Measurements from ENCODE around the gene DENND5B.
"Not testable (repeated sequence)": the region's sequence is repeated elsewhere in the genome, so short reads cannot be mapped to it uniquely, and the experiment has no call there.

DENND5B gene

GRCh38 chr12:31460024-31460423 lies 130.9 kb downstream of the DENND5B start:
- no peak for DNase-seq

GRCh38 chr12:31456562-31456961 lies 134.4 kb downstream of the DENND5B start:
- no peak for DNase-seq

- no peak for DNase-seq
Measured at GRCh38 chr12:31444736-31445135, 146.2 kb downstream of the DENND5B start.

GRCh38 chr12:31440586-31440985 lies 150.3 kb downstream of the DENND5B start:
- no peak for DNase-seq

- DNase-seq = no peak
Measured at GRCh38 chr12:31440134-31440533, 150.8 kb downstream of the DENND5B start.

GRCh38 chr12:31431721-31432240 lies 159.2 kb downstream of the DENND5B start:
- no peak for DNase-seq

- DNase-seq = no peak
Measured at GRCh38 chr12:31423405-31423804, 167.5 kb downstream of the DENND5B start.

GRCh38 chr12:31412292-31412801 lies 178.6 kb downstream of the DENND5B start:
- no peak for DNase-seq

- no peak for DNase-seq
Measured at GRCh38 chr12:31408763-31409162, 182.2 kb downstream of the DENND5B start.

GRCh38 chr12:31407562-31407961 lies 183.4 kb downstream of the DENND5B start:
- DNase-seq = no peak

- no peak for DNase-seq
Measured at GRCh38 chr12:31406345-31406744, 184.6 kb downstream of the DENND5B start.

GRCh38 chr12:31405021-31405420 lies 185.9 kb downstream of the DENND5B start:
- no peak for DNase-seq

- peak; percentile 60 to 94 for DNase-seq
Measured at GRCh38 chr12:31403099-31403607, 187.8 kb downstream of the DENND5B start.

GRCh38 chr12:31393004-31393550 lies 197.9 kb downstream of the DENND5B start:
- DNase-seq = no peak

- DNase-seq = no peak
Measured at GRCh38 chr12:31390991-31391390, 199.9 kb downstream of the DENND5B start.

- no peak for DNase-seq
Measured at GRCh38 chr12:31388713-31389112, 202.2 kb downstream of the DENND5B start.

- DNase-seq = no peak
Measured at GRCh38 chr12:31387466-31387865, 203.5 kb downstream of the DENND5B start.

GRCh38 chr12:31387011-31387410 lies 203.9 kb downstream of the DENND5B start:
- DNase-seq = no peak

- no peak for DNase-seq
Measured at GRCh38 chr12:31386364-31386777, 204.6 kb downstream of the DENND5B start.

GRCh38 chr12:31377210-31377609 lies 213.7 kb downstream of the DENND5B start:
- DNase-seq = not testable (repeated sequence)

GRCh38 chr12:31375422-31375821 lies 215.5 kb downstream of the DENND5B start:
- not testable (repeated sequence) for DNase-seq

GRCh38 chr12:31371256-31371620 lies 219.7 kb downstream of the DENND5B start:
- DNase-seq = no peak

- no peak for DNase-seq
Measured at GRCh38 chr12:31370531-31371255, 220.2 kb downstream of the DENND5B start.
